HepG2 (cell line): ENCODE results near the gene HID1. TPM values are rescaled to one million over a fixed set of nuclear protein-coding genes. Genes with fewer than 3 reads are reported as not detected.

Source experiments
- CAMTA2 ChIP-seq: sonication (generic); formaldehyde crosslinking; IDR thresholded peaks from 2 replicates; pipeline ENCODE4 v1.4.0; 2020; ENCODE audit warnings: mild to moderate bottlenecking, missing genetic modification reagents, borderline replicate concordance
- HNF4G ChIP-seq, 2 experiments: sonication (generic) in 1 of 2; formaldehyde crosslinking in 1 of 2; IDR thresholded peaks; 2 replicates each; pipeline versions ENCODE4 v1.4.0 to v1.6.1; 2011 to 2020; ENCODE audit warnings: borderline replicate concordance in 2 of 2, low read depth in 2 of 2, mild to moderate bottlenecking in 2 of 2, low read length in 1 of 2, missing genetic modification reagents in 1 of 2, moderate library complexity in 1 of 2
- KDM2A ChIP-seq: sonication (generic); formaldehyde crosslinking; IDR thresholded peaks from 2 replicates; pipeline ENCODE4 v1.4.0; 2020; ENCODE audit warnings: low read depth, missing genetic modification reagents, borderline replicate concordance
- MYC ChIP-seq: sonication (generic); formaldehyde crosslinking; IDR thresholded peaks from 2 replicates; pipeline ENCODE4 v1.9.0; 2021; ENCODE audit warnings: missing genetic modification reagents, borderline replicate concordance
- PITX1 ChIP-seq: sonication (generic); formaldehyde crosslinking; IDR thresholded peaks from 2 replicates; pipeline ENCODE4 v1.5.1; 2020; ENCODE audit warnings: mild to moderate bottlenecking, missing genetic modification reagents
- SNAI1 ChIP-seq: sonication (generic); formaldehyde crosslinking; IDR thresholded peaks from 2 replicates; pipeline ENCODE4 v1.5.0; 2020; ENCODE audit warnings: mild to moderate bottlenecking, missing genetic modification reagents, borderline replicate concordance
- TMF1 ChIP-seq: sonication (generic); formaldehyde crosslinking; IDR thresholded peaks from 2 replicates; pipeline ENCODE4 v1.8.1; 2022; ENCODE audit warnings: low read depth, missing genetic modification reagents
- TOPORS ChIP-seq: sonication (generic); formaldehyde crosslinking; IDR thresholded peaks from 2 replicates; pipeline ENCODE4 v1.8.0; 2023; ENCODE audit warnings: mild to moderate bottlenecking, missing genetic modification reagents
- ZBTB1 ChIP-seq: sonication (generic); formaldehyde crosslinking; IDR thresholded peaks from 2 replicates; pipeline ENCODE4 v1.4.0; 2020; ENCODE audit warnings: missing genetic modification reagents, borderline replicate concordance
- ZBTB38 ChIP-seq: sonication (generic); formaldehyde crosslinking; IDR thresholded peaks from 2 replicates; pipeline ENCODE4 v1.5.1; 2020; ENCODE audit warnings: mild to moderate bottlenecking, missing genetic modification reagents
- ZFP82 ChIP-seq: sonication (generic); formaldehyde crosslinking; IDR thresholded peaks from 2 replicates; pipeline ENCODE4 v1.5.1; 2020; ENCODE audit warnings: mild to moderate bottlenecking, missing genetic modification reagents, borderline replicate concordance
- ZMYM3 ChIP-seq: sonication (generic); formaldehyde crosslinking; IDR thresholded peaks from 2 replicates; pipeline ENCODE4 v1.5.1; 2020; ENCODE audit warnings: mild to moderate bottlenecking, missing genetic modification reagents
- ZNF556 ChIP-seq: sonication (generic); formaldehyde crosslinking; IDR thresholded peaks from 2 replicates; pipeline ENCODE4 v1.4.0; 2020; ENCODE audit warnings: mild to moderate bottlenecking, missing genetic modification reagents, borderline replicate concordance
- polyA plus RNA-seq, 8 experiments: library from polyadenylated mRNA; depleted of rRNA in 3 of 8; stranded (reverse) in 7 of 8; unstranded in 1 of 8; fragments of >200 nt; fragmentation: Illumina TruSeq in 4 of 8; extraction: Trizol in 4 of 8; gene quantifications; 2 replicates each; pipeline versions ENCODE4 v1.2.1 to v1.2.3, GENCODE V29; 2011 to 2016; ENCODE audit warnings: low read depth in 4 of 8, missing spikeins in 1 of 8, mixed read lengths in 1 of 8; ENCODE audit not compliant: insufficient read depth in 1 of 8
- total RNA-seq, 5 experiments: library from RNA; depleted of rRNA; stranded (reverse); fragments of >200 nt; fragmentation: Illumina TruSeq; extraction: Trizol; gene quantifications; 2 replicates each; pipeline ENCODE4 v1.2.3, GENCODE V29; 2016; ENCODE audit warnings: low read depth in 1 of 5
- TF ChIP-seq, protein P1 (sequence below): sonication (generic); formaldehyde crosslinking; IDR thresholded peaks from 2 replicates; pipeline ENCODE4 v1.8.1; 2023; ENCODE audit warnings: missing genetic modification reagents, inconsistent platforms, borderline replicate concordance
- TF ChIP-seq, protein P2 (sequence below): sonication (generic); formaldehyde crosslinking; IDR thresholded peaks from 2 replicates; pipeline ENCODE4 v1.4.0; 2020; ENCODE audit warnings: mild to moderate bottlenecking, missing genetic modification reagents
- TF ChIP-seq, protein P3 (sequence below): sonication (generic); formaldehyde crosslinking; IDR thresholded peaks from 2 replicates; pipeline ENCODE4 v1.4.0; 2020; ENCODE audit warnings: mild to moderate bottlenecking, missing genetic modification reagents
- TF ChIP-seq, protein P4 (sequence below): sonication (generic); formaldehyde crosslinking; IDR thresholded peaks from 2 replicates; pipeline ENCODE4 v1.4.0; 2020; ENCODE audit warnings: mild to moderate bottlenecking, missing genetic modification reagents
- TF ChIP-seq, protein P5 (sequence below): sonication (generic); formaldehyde crosslinking; IDR thresholded peaks from 2 replicates; pipeline ENCODE4 v1.5.1; 2020; ENCODE audit warnings: mild to moderate bottlenecking, missing genetic modification reagents, moderate library complexity

HID1 gene
- total and polyA plus RNA-seq, 2 of the 13 experiments (the other 11 are each of a cell fraction or from before 2014, with no cell fraction given), result 2.1 to 10.6 TPM

DNA sequence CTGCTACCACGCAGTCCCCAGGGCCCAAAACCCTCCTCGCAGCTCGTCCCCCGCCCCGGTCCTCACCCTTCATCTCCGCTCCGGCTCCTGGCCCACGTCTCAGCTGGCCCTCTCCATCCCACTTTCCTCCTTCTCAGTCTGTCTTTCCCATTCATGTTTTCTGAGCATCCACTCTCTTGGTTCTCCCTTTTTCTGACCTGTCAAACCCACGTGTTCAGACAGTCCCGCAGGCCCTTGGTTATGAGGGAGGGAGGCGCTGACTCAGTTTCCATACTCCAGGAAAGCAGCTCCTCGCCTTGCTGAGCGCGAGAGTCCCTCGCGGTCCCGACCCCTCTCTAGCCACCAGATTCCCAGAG is 392 bp upstream of the HID1 start (continued):
- TF ChIP-seq TOPORS (0 out of 2 replicates have a peak, but pooled peaks have one; percentile 13), TMF1 (CRISPR knock-in tag) (0 out of 2 replicates have a peak, but pooled peaks have one; percentile 47), CAMTA2 (CRISPR knock-in tag) (peak; percentile 27; the same call in 1 of the 2 replicates), ZNF556 (CRISPR knock-in tag) (no peak), HNF4G (IDR thresholded peaks at IDR 0.05; ENCODE audit: borderline replicate concordance, low read depth, low read length) (no peak), HNF4G (CRISPR knock-in tag; IDR thresholded peaks at IDR 0.05; ENCODE audit: borderline replicate concordance, low read depth) (no peak), MYC (CRISPR knock-in tag) (0 out of 2 replicates have a peak, but pooled peaks have one; percentile 13), PITX1 (0 out of 2 replicates have a peak, but pooled peaks have one; percentile 45), ZMYM3 (CRISPR knock-in tag) (0 out of 2 replicates have a peak, but pooled peaks have one; percentile 8), KDM2A (CRISPR knock-in tag) (0 out of 2 replicates have a peak, but pooled peaks have one; percentile 21), ZBTB1 (no peak), ZFP82 (0 out of 2 replicates have a peak, but pooled peaks have one; percentile 44), SNAI1 (CRISPR knock-in tag) (0 out of 2 replicates have a peak, but pooled peaks have one; percentile 54), ZBTB38 (CRISPR knock-in tag) (0 out of 2 replicates have a peak, but pooled peaks have one; percentile 33)
- TF ChIP-seq, protein P1, sequence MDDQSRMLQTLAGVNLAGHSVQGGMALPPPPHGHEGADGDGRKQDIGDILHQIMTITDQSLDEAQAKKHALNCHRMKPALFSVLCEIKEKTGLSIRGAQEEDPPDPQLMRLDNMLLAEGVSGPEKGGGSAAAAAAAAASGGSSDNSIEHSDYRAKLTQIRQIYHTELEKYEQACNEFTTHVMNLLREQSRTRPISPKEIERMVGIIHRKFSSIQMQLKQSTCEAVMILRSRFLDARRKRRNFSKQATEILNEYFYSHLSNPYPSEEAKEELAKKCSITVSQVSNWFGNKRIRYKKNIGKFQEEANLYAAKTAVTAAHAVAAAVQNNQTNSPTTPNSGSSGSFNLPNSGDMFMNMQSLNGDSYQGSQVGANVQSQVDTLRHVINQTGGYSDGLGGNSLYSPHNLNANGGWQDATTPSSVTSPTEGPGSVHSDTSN, result no peak
- TF ChIP-seq, protein P2, sequence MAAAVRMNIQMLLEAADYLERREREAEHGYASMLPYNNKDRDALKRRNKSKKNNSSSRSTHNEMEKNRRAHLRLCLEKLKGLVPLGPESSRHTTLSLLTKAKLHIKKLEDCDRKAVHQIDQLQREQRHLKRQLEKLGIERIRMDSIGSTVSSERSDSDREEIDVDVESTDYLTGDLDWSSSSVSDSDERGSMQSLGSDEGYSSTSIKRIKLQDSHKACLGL (CRISPR knock-in tag), result peak; percentile 64; the same call in 1 of the 2 replicates
- TF ChIP-seq, protein P3, sequence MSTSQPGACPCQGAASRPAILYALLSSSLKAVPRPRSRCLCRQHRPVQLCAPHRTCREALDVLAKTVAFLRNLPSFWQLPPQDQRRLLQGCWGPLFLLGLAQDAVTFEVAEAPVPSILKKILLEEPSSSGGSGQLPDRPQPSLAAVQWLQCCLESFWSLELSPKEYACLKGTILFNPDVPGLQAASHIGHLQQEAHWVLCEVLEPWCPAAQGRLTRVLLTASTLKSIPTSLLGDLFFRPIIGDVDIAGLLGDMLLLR (CRISPR knock-in tag), result peak; percentile 36; the same call in 1 of the 2 replicates
- TF ChIP-seq, protein P4, sequence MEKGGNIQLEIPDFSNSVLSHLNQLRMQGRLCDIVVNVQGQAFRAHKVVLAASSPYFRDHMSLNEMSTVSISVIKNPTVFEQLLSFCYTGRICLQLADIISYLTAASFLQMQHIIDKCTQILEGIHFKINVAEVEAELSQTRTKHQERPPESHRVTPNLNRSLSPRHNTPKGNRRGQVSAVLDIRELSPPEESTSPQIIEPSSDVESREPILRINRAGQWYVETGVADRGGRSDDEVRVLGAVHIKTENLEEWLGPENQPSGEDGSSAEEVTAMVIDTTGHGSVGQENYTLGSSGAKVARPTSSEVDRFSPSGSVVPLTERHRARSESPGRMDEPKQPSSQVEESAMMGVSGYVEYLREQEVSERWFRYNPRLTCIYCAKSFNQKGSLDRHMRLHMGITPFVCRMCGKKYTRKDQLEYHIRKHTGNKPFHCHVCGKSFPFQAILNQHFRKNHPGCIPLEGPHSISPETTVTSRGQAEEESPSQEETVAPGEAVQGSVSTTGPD (CRISPR knock-in tag), result 0 out of 2 replicates have a peak, but pooled peaks have one; percentile 22
- TF ChIP-seq, protein P5, sequence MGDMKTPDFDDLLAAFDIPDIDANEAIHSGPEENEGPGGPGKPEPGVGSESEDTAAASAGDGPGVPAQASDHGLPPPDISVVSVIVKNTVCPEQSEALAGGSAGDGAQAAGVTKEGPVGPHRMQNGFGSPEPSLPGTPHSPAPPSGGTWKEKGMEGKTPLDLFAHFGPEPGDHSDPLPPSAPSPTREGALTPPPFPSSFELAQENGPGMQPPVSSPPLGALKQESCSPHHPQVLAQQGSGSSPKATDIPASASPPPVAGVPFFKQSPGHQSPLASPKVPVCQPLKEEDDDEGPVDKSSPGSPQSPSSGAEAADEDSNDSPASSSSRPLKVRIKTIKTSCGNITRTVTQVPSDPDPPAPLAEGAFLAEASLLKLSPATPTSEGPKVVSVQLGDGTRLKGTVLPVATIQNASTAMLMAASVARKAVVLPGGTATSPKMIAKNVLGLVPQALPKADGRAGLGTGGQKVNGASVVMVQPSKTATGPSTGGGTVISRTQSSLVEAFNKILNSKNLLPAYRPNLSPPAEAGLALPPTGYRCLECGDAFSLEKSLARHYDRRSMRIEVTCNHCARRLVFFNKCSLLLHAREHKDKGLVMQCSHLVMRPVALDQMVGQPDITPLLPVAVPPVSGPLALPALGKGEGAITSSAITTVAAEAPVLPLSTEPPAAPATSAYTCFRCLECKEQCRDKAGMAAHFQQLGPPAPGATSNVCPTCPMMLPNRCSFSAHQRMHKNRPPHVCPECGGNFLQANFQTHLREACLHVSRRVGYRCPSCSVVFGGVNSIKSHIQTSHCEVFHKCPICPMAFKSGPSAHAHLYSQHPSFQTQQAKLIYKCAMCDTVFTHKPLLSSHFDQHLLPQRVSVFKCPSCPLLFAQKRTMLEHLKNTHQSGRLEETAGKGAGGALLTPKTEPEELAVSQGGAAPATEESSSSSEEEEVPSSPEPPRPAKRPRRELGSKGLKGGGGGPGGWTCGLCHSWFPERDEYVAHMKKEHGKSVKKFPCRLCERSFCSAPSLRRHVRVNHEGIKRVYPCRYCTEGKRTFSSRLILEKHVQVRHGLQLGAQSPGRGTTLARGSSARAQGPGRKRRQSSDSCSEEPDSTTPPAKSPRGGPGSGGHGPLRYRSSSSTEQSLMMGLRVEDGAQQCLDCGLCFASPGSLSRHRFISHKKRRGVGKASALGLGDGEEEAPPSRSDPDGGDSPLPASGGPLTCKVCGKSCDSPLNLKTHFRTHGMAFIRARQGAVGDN, result peak; percentile 65
